ENCODE measurements around the gene SH3RF3. TPM values are rescaled to one million over a fixed set of nuclear protein-coding genes. Genes with fewer than 3 reads are reported as not detected.

The SH3RF3 gene
- total RNA-seq, 1 donor from 2014 or later, result 1.3 TPM

GRCh38 chr2:109410039-109410815, 281.2 kb downstream of the SH3RF3 start:
- Mint-ChIP-seq H3K27me3 (peaks cover 7% of the 10 kb centered on the region), H3K4me1 (ENCODE audit: low read depth) (peaks cover 2% of the 10 kb centered on the region), H3K27ac (no peak overlapping the region), H3K4me3 (ENCODE audit: low read depth) (no peak overlapping the region), H3K36me3 (ENCODE audit: insufficient read depth) (no peaks in the 10 kb centered on the region), H3K9me3 (ENCODE audit: low read depth) (no peaks in the 10 kb centered on the region)
- no peak for DNase-seq (ENCODE audit: low spot score, unreplicated experiment)
- TF ChIP-seq CTCF (IDR thresholded peaks at IDR 0.05; ENCODE audit: unreplicated experiment), result no peak

GRCh38 chr2:109411640-109412325, 282.8 kb downstream of the SH3RF3 start:
- Mint-ChIP-seq H3K9me3 (ENCODE audit: low read depth) (no peaks in the 10 kb centered on the region), H3K4me3 (ENCODE audit: low read depth) (no peak overlapping the region), H3K27ac (no peak overlapping the region), H3K27me3 (peaks cover 7% of the 10 kb centered on the region), H3K4me1 (ENCODE audit: low read depth) (peaks cover 10% of the 10 kb centered on the region), H3K36me3 (ENCODE audit: insufficient read depth) (no peaks in the 10 kb centered on the region)
- DNase-seq (ENCODE audit: low spot score, unreplicated experiment), result no peak
- no peak for TF ChIP-seq CTCF (IDR thresholded peaks at IDR 0.05; ENCODE audit: unreplicated experiment)

- Mint-ChIP-seq H3K9me3 (ENCODE audit: low read depth) (no peaks in the 10 kb centered on the region), H3K4me3 (ENCODE audit: low read depth) (no peak overlapping the region), H3K27ac (peak overlapping the region; percentile 23), H3K4me1 (ENCODE audit: low read depth) (peaks cover 21% of the 10 kb centered on the region), H3K36me3 (ENCODE audit: insufficient read depth) (no peaks in the 10 kb centered on the region), H3K27me3 (peaks cover 7% of the 10 kb centered on the region)
- no peak for TF ChIP-seq CTCF (IDR thresholded peaks at IDR 0.05; ENCODE audit: unreplicated experiment)
- DNase-seq (ENCODE audit: low spot score, unreplicated experiment), result no peak
These were observed 286.6 kb downstream of the SH3RF3 start for GRCh38 chr2:109415581-109416013.

GRCh38 chr2:109417701-109418335, 288.8 kb downstream of the SH3RF3 start:
- Mint-ChIP-seq H3K27me3 (peaks cover 7% of the 10 kb centered on the region), H3K4me1 (ENCODE audit: low read depth) (peaks cover 21% of the 10 kb centered on the region)

More at GRCh38 chr2:109417701-109418335, 288.8 kb downstream of the SH3RF3 start:
- peak overlapping the region; percentile 49 for H3K27ac Mint-ChIP-seq
- no peaks in the 10 kb centered on the region for H3K36me3 Mint-ChIP-seq (ENCODE audit: insufficient read depth)
- no peak for TF ChIP-seq CTCF (IDR thresholded peaks at IDR 0.05; ENCODE audit: unreplicated experiment)
- H3K4me3 Mint-ChIP-seq (ENCODE audit: low read depth), result no peak overlapping the region
- no peaks in the 10 kb centered on the region for H3K9me3 Mint-ChIP-seq (ENCODE audit: low read depth)
- DNase-seq (ENCODE audit: low spot score, unreplicated experiment), result no peak
